CD4-positive, CD25-positive, alpha-beta regulatory T cell (primary cell): ENCODE data around the gene SLC25A22. TPM values are rescaled to one million over a fixed set of nuclear protein-coding genes. Genes with fewer than 3 reads are reported as not detected.

Source experiments
- ATAC-seq, 2 donors: fragments of 150-1000 bp; cut with Tn5 transposase; one replicate each; pipeline ENCODE4 v1.10.0; 2021; ENCODE audit warnings: low read depth in 2 of 2, moderate number of reproducible peaks in 2 of 2, moderate library complexity in 1 of 2
- DNase-seq, 3 donors: peaks; one replicate each; pipeline versions ENCODE4 v3.0.0 to v3.0.0-alpha.2; 2012 to 2022; ENCODE audit warnings: mixed read lengths in 1 of 3
- H3K27ac ChIP-seq: one replicate; pipeline ENCODE4 v1.7.0; 2013; ENCODE audit warnings: mild to moderate bottlenecking, low read length; ENCODE audit not compliant: insufficient read depth, poor library complexity, severe bottlenecking
- H3K27me3 ChIP-seq: one replicate; pipeline ENCODE4 v1.7.0; 2013; ENCODE audit warnings: low read length; ENCODE audit not compliant: control insufficient read depth, insufficient read depth
- H3K36me3 ChIP-seq: one replicate; pipeline ENCODE4 v1.7.0; 2013; ENCODE audit warnings: mild to moderate bottlenecking, low read length, moderate library complexity; ENCODE audit not compliant: control insufficient read depth, insufficient read depth
- H3K4me1 ChIP-seq: 2 replicates; pipeline ENCODE4 v1.7.0; 2013; ENCODE audit warnings: mild to moderate bottlenecking, low read length; ENCODE audit not compliant: insufficient read depth, control insufficient read depth, poor library complexity, severe bottlenecking
- H3K4me3 ChIP-seq: one replicate; pipeline ENCODE4 v1.7.0; 2013; ENCODE audit warnings: low read depth, mild to moderate bottlenecking, low read length, moderate library complexity
- H3K9me3 ChIP-seq, 2 experiments: 1 replicate in 1 of 2; 2 replicates in 1 of 2; pipeline ENCODE4 v1.7.0; 2013; ENCODE audit warnings: low read length in 2 of 2, mild to moderate bottlenecking in 1 of 2, moderate library complexity in 1 of 2; ENCODE audit not compliant: control insufficient read depth in 2 of 2
- H3K27ac Mint-ChIP-seq, 3 donors: one replicate each; pipeline ENCODE4 v1.8.0; 2020 to 2022; ENCODE audit warnings: mild to moderate bottlenecking in 3 of 3, mixed read lengths in 3 of 3, moderate library complexity in 2 of 3
- H3K27me3 Mint-ChIP-seq: one replicate; pipeline ENCODE4 v1.8.0; 2022; ENCODE audit warnings: mild to moderate bottlenecking, mixed read lengths
- H3K36me3 Mint-ChIP-seq: one replicate; pipeline ENCODE4 v1.8.0; 2020; ENCODE audit warnings: mixed read lengths
- H3K4me1 Mint-ChIP-seq, 4 donors: one replicate each; pipeline ENCODE4 v1.8.0; 2020 to 2022; ENCODE audit warnings: mixed read lengths in 4 of 4, mild to moderate bottlenecking in 1 of 4
- H3K4me3 Mint-ChIP-seq, 4 donors: one replicate each; pipeline ENCODE4 v1.8.0; 2020 to 2022; ENCODE audit warnings: mild to moderate bottlenecking in 4 of 4, mixed read lengths in 4 of 4, moderate library complexity in 3 of 4
- H3K9me3 Mint-ChIP-seq, 7 donors: one replicate each; pipeline ENCODE4 v1.8.0; 2020 to 2022; ENCODE audit warnings: mixed read lengths in 7 of 7, mild to moderate bottlenecking in 3 of 7, moderate library complexity in 2 of 7
- polyA plus RNA-seq, 4 donors: library from polyadenylated mRNA; unstranded; fragments of 300-500 nt; fragmentation: Illumina TruSeq; gene quantifications; one replicate each; pipeline ENCODE4 v1.2.3, GENCODE V29; 2021
- total RNA-seq: library from RNA; stranded (reverse); gene quantifications from one replicate; pipeline ENCODE4 v1.2.3, GENCODE V29; 2022

Gene SLC25A22
- total and polyA plus RNA-seq, 5 donors from 2014 or later, result 5.3 to 20.3 (median 6.6) TPM

- ATAC-seq, result no peak
- H3K4me3 Mint-ChIP-seq, result peak overlapping the region; percentile 9 to 76 (median 54)
- H3K4me1 Mint-ChIP-seq, result peaks cover 9 to 25% (median 16%) of the 10 kb centered on the region in 4 donors
- H3K27me3 Mint-ChIP-seq, result peaks cover 4% of the 10 kb centered on the region
- no peaks in the 10 kb centered on the region for H3K9me3 ChIP-seq
- DNase-seq, result no peak
- H3K9me3 Mint-ChIP-seq, result no peaks in the 10 kb centered on the region
- H3K36me3 ChIP-seq, result no peaks in the 10 kb centered on the region
- H3K27ac ChIP-seq, result no peak overlapping the region
- H3K36me3 Mint-ChIP-seq, result no peaks in the 10 kb centered on the region
- H3K4me3 ChIP-seq, result no peak overlapping the region
- H3K27ac Mint-ChIP-seq, result no peak overlapping the region
- no peaks in the 10 kb centered on the region for H3K27me3 ChIP-seq
- peaks cover 32% of the 10 kb centered on the region for H3K4me1 ChIP-seq
Measured at GRCh38 chr11:745428-745827, 52.7 kb downstream of the SLC25A22 start.

GRCh38 chr11:742571-743201, 55.4 kb downstream of the SLC25A22 start:
- DNase-seq (no peak), ATAC-seq (no peak)
- no peaks in the 10 kb centered on the region for H3K36me3 ChIP-seq
- H3K4me3 ChIP-seq, result no peak overlapping the region
- H3K27me3 Mint-ChIP-seq, result peaks cover 4% of the 10 kb centered on the region
- H3K4me1 Mint-ChIP-seq, result peaks cover 5 to 18% (median 6%) of the 10 kb centered on the region in 4 donors
- peaks cover 14% of the 10 kb centered on the region for H3K4me1 ChIP-seq
- no peaks in the 10 kb centered on the region for H3K36me3 Mint-ChIP-seq
- H3K27ac ChIP-seq, result no peak overlapping the region
- H3K27me3 ChIP-seq, result no peaks in the 10 kb centered on the region
- H3K4me3 Mint-ChIP-seq, result no peak overlapping the region
- H3K9me3 Mint-ChIP-seq, result no peaks in the 10 kb centered on the region
- H3K9me3 ChIP-seq, result no peaks in the 10 kb centered on the region
- no peak overlapping the region for H3K27ac Mint-ChIP-seq

GRCh38 chr11:742156-742546, 55.9 kb downstream of the SLC25A22 start:
- Mint-ChIP-seq H3K4me1 (peaks cover 5 to 23% (median 12%) of the 10 kb centered on the region in 4 donors), H3K27ac (no peak overlapping the region), H3K36me3 (no peaks in the 10 kb centered on the region), H3K4me3 (no peak overlapping the region), H3K9me3 (no peaks in the 10 kb centered on the region), H3K27me3 (peaks cover 8% of the 10 kb centered on the region)
- H3K36me3 ChIP-seq, result no peaks in the 10 kb centered on the region
- H3K9me3 ChIP-seq, result no peaks in the 10 kb centered on the region
- no peaks in the 10 kb centered on the region for H3K27me3 ChIP-seq
- H3K4me3 ChIP-seq, result no peak overlapping the region
- peaks cover 17% of the 10 kb centered on the region for H3K4me1 ChIP-seq
- no peak overlapping the region for H3K27ac ChIP-seq
- DNase-seq (no peak), ATAC-seq (no peak)

Other genes with a start within 250 kb of the SLC25A22 start
- 5.1 TPM for gene LMNTD2, start 237.5 kb downstream of the SLC25A22 start, total RNA-seq
- gene LMNTD2, start 237.5 kb downstream of the SLC25A22 start, polyA plus RNA-seq, result 1 to 10 TPM in 2 of 4 donors, under 1 TPM in 2; 0.79 to 1.4 (median 1.0) TPM
- 27.2 TPM for gene RASSF7, start 237.3 kb downstream of the SLC25A22 start, total RNA-seq
- gene RASSF7, start 237.3 kb downstream of the SLC25A22 start, polyA plus RNA-seq, result 10 to 100 TPM; 23.9 to 34.2 (median 31.8) TPM
- gene PHRF1, start 221.8 kb downstream of the SLC25A22 start, total RNA-seq, result 43.8 TPM
- gene PHRF1, start 221.8 kb downstream of the SLC25A22 start, polyA plus RNA-seq, result 1 to 10 TPM; 3.8 to 6.0 (median 5.0) TPM
- gene IRF7, start 182.3 kb downstream of the SLC25A22 start, total RNA-seq, result 120 TPM
- 10 to 100 TPM; 27.2 to 38.9 (median 28.6) TPM for gene IRF7, start 182.3 kb downstream of the SLC25A22 start, polyA plus RNA-seq
- gene CDHR5, start 173.3 kb downstream of the SLC25A22 start, total RNA-seq, result not detected
- gene CDHR5, start 173.3 kb downstream of the SLC25A22 start, polyA plus RNA-seq, result not detected
- gene SCT, start 171.1 kb downstream of the SLC25A22 start, total RNA-seq, result not detected
- gene SCT, start 171.1 kb downstream of the SLC25A22 start, polyA plus RNA-seq, result not detected
- not detected for gene DRD4, start 161.0 kb downstream of the SLC25A22 start, total RNA-seq
- not detected for gene DRD4, start 161.0 kb downstream of the SLC25A22 start, polyA plus RNA-seq
- 84.1 TPM for gene DEAF1, start 103.1 kb downstream of the SLC25A22 start, total RNA-seq
- gene DEAF1, start 103.1 kb downstream of the SLC25A22 start, polyA plus RNA-seq, result 10 to 100 TPM; 33.5 to 46.5 (median 37.4) TPM
- 26.3 TPM for gene TMEM80, start 102.5 kb downstream of the SLC25A22 start, total RNA-seq
- 10 to 100 TPM; 24.5 to 35.0 (median 27.0) TPM for gene TMEM80, start 102.5 kb downstream of the SLC25A22 start, polyA plus RNA-seq
- gene EPS8L2, start 92.0 kb downstream of the SLC25A22 start, total RNA-seq, result 11.2 TPM
- gene EPS8L2, start 92.0 kb downstream of the SLC25A22 start, polyA plus RNA-seq, result 10 to 100 TPM; 17.4 to 19.4 (median 18.3) TPM
- gene TALDO1, start 50.8 kb downstream of the SLC25A22 start, total RNA-seq, result 68.3 TPM
- 100 to 1,000 TPM; 227 to 274 (median 240) TPM for gene TALDO1, start 50.8 kb downstream of the SLC25A22 start, polyA plus RNA-seq
- gene GATD1, start 20.8 kb downstream of the SLC25A22 start, total RNA-seq, result 42.1 TPM
- 1 to 10 TPM; 3.6 to 5.5 (median 4.8) TPM for gene GATD1, start 20.8 kb downstream of the SLC25A22 start, polyA plus RNA-seq
- gene CEND1, start 8.2 kb downstream of the SLC25A22 start, total RNA-seq, result not detected
- gene CEND1, start 8.2 kb downstream of the SLC25A22 start, polyA plus RNA-seq, result under 1 TPM in 3 of 4 donors, not detected in 1; 0.47 to 0.67 (median 0.49) TPM
- 31.7 TPM for gene PIDD1, start 7.0 kb upstream of the SLC25A22 start, total RNA-seq
- 1 to 10 TPM; 1.8 to 6.7 (median 4.3) TPM for gene PIDD1, start 7.0 kb upstream of the SLC25A22 start, polyA plus RNA-seq
- 2,852 TPM for gene RPLP2, start 11.7 kb upstream of the SLC25A22 start, total RNA-seq
- gene RPLP2, start 11.7 kb upstream of the SLC25A22 start, polyA plus RNA-seq, result 1,000 to 10,000 TPM; 2,313 to 3,705 (median 3,130) TPM
- 195 TPM for gene PNPLA2, start 20.6 kb upstream of the SLC25A22 start, total RNA-seq
- 10 to 100 TPM; 23.9 to 28.0 (median 24.6) TPM for gene PNPLA2, start 20.6 kb upstream of the SLC25A22 start, polyA plus RNA-seq
- 1.2 TPM for gene CRACR2B, start 29.6 kb upstream of the SLC25A22 start, total RNA-seq
- under 1 TPM in 3 of 4 donors, not detected in 1; 0.11 to 0.24 (median 0.18) TPM for gene CRACR2B, start 29.6 kb upstream of the SLC25A22 start, polyA plus RNA-seq
- 20.7 TPM for gene CD151, start 34.7 kb upstream of the SLC25A22 start, total RNA-seq
- gene CD151, start 34.7 kb upstream of the SLC25A22 start, polyA plus RNA-seq, result 10 to 100 TPM in 2 of 4 donors, 1 to 10 TPM in 2; 5.5 to 15.9 (median 8.8) TPM
- 43.1 TPM for gene POLR2L, start 44.2 kb upstream of the SLC25A22 start, total RNA-seq
- 100 to 1,000 TPM in 1 of 4 donors, 10 to 100 TPM in 3; 62.7 to 101 (median 75.3) TPM for gene POLR2L, start 44.2 kb upstream of the SLC25A22 start, polyA plus RNA-seq
- gene TSPAN4, start 44.6 kb upstream of the SLC25A22 start, total RNA-seq, result 2.2 TPM
- 1 to 10 TPM; 1.2 to 1.7 (median 1.4) TPM for gene TSPAN4, start 44.6 kb upstream of the SLC25A22 start, polyA plus RNA-seq
- 28.7 TPM for gene CHID1, start 112.5 kb upstream of the SLC25A22 start, total RNA-seq
- gene CHID1, start 112.5 kb upstream of the SLC25A22 start, polyA plus RNA-seq, result 10 to 100 TPM; 40.2 to 50.6 (median 47.7) TPM
- gene AP2A2, start 127.6 kb upstream of the SLC25A22 start, total RNA-seq, result 85.9 TPM
- 10 to 100 TPM in 1 of 4 donors, 1 to 10 TPM in 3; 6.2 to 10.2 (median 7.0) TPM for gene AP2A2, start 127.6 kb upstream of the SLC25A22 start, polyA plus RNA-seq
- gene MUC6, start 238.4 kb upstream of the SLC25A22 start, total RNA-seq, result not detected
- gene MUC6, start 238.4 kb upstream of the SLC25A22 start, polyA plus RNA-seq, result under 1 TPM in 1 of 4 donors, not detected in 3; 0.23 TPM